H1 (cell line): ENCODE measurements around the gene APOO.

Experiments used
- ATF3 ChIP-seq: IDR thresholded peaks from 2 replicates; pipeline ENCODE4 v1.6.1; 2011; ENCODE audit warnings: low read depth, mild to moderate bottlenecking, low read length; ENCODE audit not compliant: insufficient read depth
- CBX5 ChIP-seq: fragments of 300-800, 300-1000 bp; sonication (generic); IDR thresholded peaks from 2 replicates; pipeline ENCODE4 v1.7.1; 2016; ENCODE audit warnings: antibody characterized with exemption, low read length, low read depth
- CBX8 ChIP-seq: fragments of 300-800, 300-1000 bp; sonication (generic); IDR thresholded peaks from 2 replicates; pipeline ENCODE4 v1.7.1; 2016; ENCODE audit warnings: low read depth, low read length, borderline replicate concordance
- CEBPB ChIP-seq: IDR thresholded peaks from 2 replicates; pipeline ENCODE4 v1.6.1; 2012; ENCODE audit warnings: low read depth, low read length
- CTCF ChIP-seq, 3 experiments: IDR thresholded peaks; 1 replicate in 2 of 3; 2 replicates in 1 of 3; pipeline versions ENCODE4 v1.5.1 to v1.6.1; 2011; ENCODE audit warnings: low read length in 3 of 3, mild to moderate bottlenecking in 3 of 3, inconsistent platforms in 2 of 3, low read depth in 1 of 3, moderate library complexity in 1 of 3; ENCODE audit not compliant: insufficient read depth in 1 of 3; ENCODE audit errors: control extremely low read depth in 1 of 3
- EP300 ChIP-seq, 2 experiments: IDR thresholded peaks; 1 replicate in 1 of 2; 2 replicates in 1 of 2; pipeline ENCODE4 v1.6.1; 2011 to 2012; ENCODE audit warnings: low read depth in 2 of 2, low read length in 2 of 2, mild to moderate bottlenecking in 2 of 2, borderline replicate concordance in 1 of 2, inconsistent platforms in 1 of 2, moderate library complexity in 1 of 2
- EZH2 ChIP-seq: fragments of 200-600 bp; sonication (generic); IDR thresholded peaks from 2 replicates; pipeline ENCODE4 v1.7.1; 2012; ENCODE audit warnings: low read depth, mild to moderate bottlenecking, moderate library complexity, low read length, inconsistent platforms; ENCODE audit not compliant: severe bottlenecking
- MAX ChIP-seq: IDR thresholded peaks from 2 replicates; pipeline ENCODE4 v1.6.1; 2012; ENCODE audit warnings: inconsistent platforms
- POLR2A ChIP-seq, 2 experiments: IDR thresholded peaks; 1 replicate in 1 of 2; 2 replicates in 1 of 2; pipeline ENCODE4 v1.6.1; 2011; ENCODE audit warnings: low read depth in 2 of 2, low read length in 2 of 2, mild to moderate bottlenecking in 2 of 2; ENCODE audit errors: control extremely low read depth in 1 of 2

DNA sequence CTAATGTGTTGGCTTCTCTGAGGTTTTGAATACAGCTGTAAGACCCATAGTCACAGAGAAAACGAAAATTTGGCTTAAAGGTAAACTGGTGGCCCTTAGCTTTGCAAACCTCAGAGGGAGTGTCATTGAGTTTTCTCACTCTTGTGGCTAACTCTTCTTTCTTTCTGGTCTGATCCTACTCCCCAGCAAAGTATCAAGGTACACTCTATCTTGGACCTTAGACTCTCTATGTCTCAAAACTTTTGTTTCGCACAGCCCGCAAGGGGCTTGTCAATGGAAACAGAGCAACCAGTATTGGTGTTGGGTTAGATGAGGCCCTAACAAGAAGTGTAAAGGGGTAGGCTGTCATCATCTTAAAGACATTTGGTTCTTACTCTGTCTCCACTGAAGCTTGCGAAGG lies 19.8 kb downstream of the APOO start:
- TF ChIP-seq POLR2A (IDR thresholded peaks at IDR 0.05; ENCODE audit: control extremely low read depth in 1 of 2, low read depth in 2 of 2, low read length in 2 of 2): no peak
- TF ChIP-seq EZH2: no peak
- TF ChIP-seq CEBPB: no peak
- no peak for TF ChIP-seq CBX5
- no peak for TF ChIP-seq CBX8
- no peak for TF ChIP-seq CTCF (IDR thresholded peaks at IDR 0.05; ENCODE audit: control extremely low read depth in 1 of 3, insufficient read depth in 1 of 3, low read depth in 1 of 3, low read length in 3 of 3)
- TF ChIP-seq ATF3: no peak
- no peak for TF ChIP-seq MAX
- no peak for TF ChIP-seq EP300 (IDR thresholded peaks at IDR 0.05; ENCODE audit: borderline replicate concordance in 1 of 2, low read depth in 2 of 2, low read length in 2 of 2)
